SK-N-DZ (cell line): Measurements from ENCODE around the gene CCL4. TPM values are rescaled to one million over a fixed set of nuclear protein-coding genes. Genes with fewer than 3 reads are reported as not detected.
"Not testable (repeated sequence)": the region's sequence is repeated elsewhere in the genome, so short reads cannot be mapped to it uniquely, and the experiment has no call there.

ENCODE experiments used
- DNase-seq: peaks from one replicate; pipeline ENCODE4 v3.0.0-alpha.2; 2015; ENCODE audit warnings: low spot score
- polyA plus RNA-seq, 2 experiments: library from polyadenylated mRNA; depleted of rRNA; stranded (reverse); fragments of >200 nt; gene quantifications; 2 replicates each; pipeline ENCODE4 v1.2.3, GENCODE V29; 2014

Gene CCL4
- polyA plus RNA-seq (2014; cell fraction: cytosol; rRNA removed): not detected in 2 replicates
- polyA plus RNA-seq (2014; cell fraction: nucleus; rRNA removed): not detected in 2 replicates

GRCh38 chr17:36103401-36103975, at the start of gene CCL4:
Gene CCL4 (plus strand): TSS chr17:36103827. CDS start chr17:36103906, 79 bp downstream.
- DNase-seq: not testable (repeated sequence)

GRCh38 chr17:36055171-36055570, 48.5 kb upstream of the CCL4 start:
- DNase-seq: no peak

- DNase-seq: no peak
Measured at GRCh38 chr17:36055921-36056520, 47.6 kb upstream of the CCL4 start.

GRCh38 chr17:36057911-36058310, 45.7 kb upstream of the CCL4 start:
- no peak for DNase-seq

GRCh38 chr17:36059406-36059805, 44.2 kb upstream of the CCL4 start:
- DNase-seq: no peak

GRCh38 chr17:36060816-36061215, 42.8 kb upstream of the CCL4 start:
- DNase-seq: no peak

GRCh38 chr17:36063786-36064541, 39.7 kb upstream of the CCL4 start, which contains the start of gene CCL18:
Gene CCL18 (plus strand): TSS chr17:36064272. CDS start chr17:36064343, 71 bp downstream.
- no peak for DNase-seq

GRCh38 chr17:36066365-36066985, 37.2 kb upstream of the CCL4 start:
- no peak for DNase-seq

GRCh38 chr17:36068524-36068923, 35.1 kb upstream of the CCL4 start:
- no peak for DNase-seq

- DNase-seq: no peak
Measured at GRCh38 chr17:36069136-36069535, 34.5 kb upstream of the CCL4 start.

GRCh38 chr17:36070427-36070826, 33.2 kb upstream of the CCL4 start:
- no peak for DNase-seq

- DNase-seq: no peak
Measured at GRCh38 chr17:36071751-36072150, 31.9 kb upstream of the CCL4 start.

- peak; percentile 11 for DNase-seq
Measured at GRCh38 chr17:36072431-36073121, 31.1 kb upstream of the CCL4 start.

- no peak for DNase-seq
Measured at GRCh38 chr17:36074365-36074764, 29.3 kb upstream of the CCL4 start.

GRCh38 chr17:36081681-36082471, 21.8 kb upstream of the CCL4 start:
- DNase-seq: not testable (repeated sequence)

- not testable (repeated sequence) for DNase-seq
Measured at GRCh38 chr17:36082482-36083120, 21.0 kb upstream of the CCL4 start.

- not testable (repeated sequence) for DNase-seq
Measured at GRCh38 chr17:36083691-36084090, 19.9 kb upstream of the CCL4 start.

- DNase-seq: no peak
Measured at GRCh38 chr17:36085765-36086164, 17.9 kb upstream of the CCL4 start.

- no peak for DNase-seq
Measured at GRCh38 chr17:36086791-36087190, 16.8 kb upstream of the CCL4 start.

- DNase-seq: not testable (repeated sequence)
Measured at GRCh38 chr17:36087471-36087870, 16.2 kb upstream of the CCL4 start.
